GM23248 (cell line): ENCODE measurements around the gene SLC12A3. TPM values are rescaled to one million over a fixed set of nuclear protein-coding genes. Genes with fewer than 3 reads are reported as not detected.

Source experiments
- DNase-seq: peaks from one replicate; pipeline ENCODE4 v3.0.0-alpha.2; 2015
- H2AFZ ChIP-seq: fragments of 200-600 bp; sonication (generic); 2 replicates; pipeline ENCODE4 v1.6.1; 2016; ENCODE audit warnings: antibody characterized with exemption
- H3F3A ChIP-seq: fragments of 200-600 bp; sonication (generic); 2 replicates; pipeline ENCODE4 v1.6.1; 2016; ENCODE audit warnings: mild to moderate bottlenecking, antibody characterized with exemption, mixed run types; ENCODE audit not compliant: insufficient read depth
- H3K27ac ChIP-seq: fragments of 200-600 bp; sonication (generic); 2 replicates; pipeline ENCODE4 v1.5.1; 2016; ENCODE audit warnings: mild to moderate bottlenecking
- H3K27me3 ChIP-seq: fragments of 200-600 bp; sonication (generic); replicated peaks from 2 replicates; pipeline ENCODE4 v1.6.1; 2016; ENCODE audit warnings: mild to moderate bottlenecking; ENCODE audit not compliant: insufficient read depth
- H3K36me3 ChIP-seq: fragments of 200-600 bp; sonication (generic); 2 replicates; pipeline ENCODE4 v1.6.1; 2016; ENCODE audit warnings: low read depth, mild to moderate bottlenecking
- H3K4me1 ChIP-seq: fragments of 200-600 bp; sonication (generic); 2 replicates; pipeline ENCODE4 v1.6.1; 2016; ENCODE audit warnings: mild to moderate bottlenecking; ENCODE audit not compliant: insufficient read depth
- H3K4me2 ChIP-seq: fragments of 200-600 bp; sonication (generic); one replicate; pipeline ENCODE4 v1.6.1; 2016; ENCODE audit warnings: mild to moderate bottlenecking; ENCODE audit not compliant: unreplicated experiment
- H3K4me3 ChIP-seq: fragments of 200-600 bp; sonication (generic); 2 replicates; pipeline ENCODE4 v1.5.1; 2016; ENCODE audit warnings: mild to moderate bottlenecking
- H3K79me2 ChIP-seq: fragments of 200-600 bp; sonication (generic); 2 replicates; pipeline ENCODE4 v1.6.1; 2016; ENCODE audit warnings: mild to moderate bottlenecking; ENCODE audit not compliant: insufficient read depth
- H3K9ac ChIP-seq: fragments of 200-600 bp; sonication (generic); 2 replicates; pipeline ENCODE4 v1.6.1; 2016; ENCODE audit warnings: mild to moderate bottlenecking
- H3K9me2 ChIP-seq: fragments of 200-600 bp; sonication (generic); 2 replicates; pipeline ENCODE4 v1.6.1; 2016; ENCODE audit warnings: mixed run types, mild to moderate bottlenecking, moderate library complexity; ENCODE audit not compliant: insufficient read depth
- H3K9me3 ChIP-seq: fragments of 200-600 bp; sonication (generic); one replicate; pipeline ENCODE4 v1.6.1; 2017; ENCODE audit warnings: low read depth
- H4K20me1 ChIP-seq: fragments of 200-600 bp; sonication (generic); 2 replicates; pipeline ENCODE4 v1.6.0; 2016; ENCODE audit not compliant: insufficient read depth
- EZH2 ChIP-seq: fragments of 200-600 bp; sonication (generic); IDR thresholded peaks from 2 replicates; pipeline ENCODE4 v1.6.1; 2018; ENCODE audit warnings: antibody characterized with exemption, mild to moderate bottlenecking; ENCODE audit not compliant: insufficient read depth, poor library complexity, severe bottlenecking
- EZH2phosphoT487 ChIP-seq: fragments of 200-600 bp; sonication (generic); IDR thresholded peaks from 2 replicates; pipeline ENCODE4 v1.6.1; 2018; ENCODE audit warnings: antibody characterized with exemption, moderate library complexity, mild to moderate bottlenecking, low read depth; ENCODE audit not compliant: insufficient read depth
- WGBS, 2 experiments: methylation state at CpG; one replicate each; pipeline ENCODE4 v1.1.6; 2015 to 2017; ENCODE audit warnings: low lambda C conversion rate in 2 of 2, low coverage in 1 of 2; ENCODE audit errors: missing lambda C conversion rate in 2 of 2; 5-methylcytosine and 5-hydroxymethylcytosine counted together
- in situ Hi-C: fragments of 300-500 bp; cut with MboI; formaldehyde crosslinking; loops from 2 replicates; pipeline ENCODE4 v1.15.0; 2020
- polyA plus RNA-seq: library from polyadenylated mRNA; unstranded; fragments of >200 nt; fragmentation: Nextera tagmentation; extraction: Ambion mirVana; gene quantifications from 2 replicates; pipeline ENCODE4 v1.2.1, GENCODE V29; 2016
- total RNA-seq: library from RNA; depleted of rRNA; stranded (reverse); fragments of >200 nt; shearing (Covaris generic); gene quantifications from 2 replicates; pipeline ENCODE4 v1.2.3, GENCODE V29; 2014

The SLC12A3 gene
- total and polyA plus RNA-seq, 2 experiments from 2014 or later, result not detected

GRCh38 chr16:56894331-56894917 is 29.4 kb downstream of the SLC12A3 start:
- DNase-seq, result no peak
- H3K9me3 ChIP-seq, result no peaks in the 10 kb centered on the region
- no peaks in the 10 kb centered on the region for H3K27me3 ChIP-seq
- H3K4me1 ChIP-seq, result no peaks in the 10 kb centered on the region
- no peak overlapping the region for H3K4me2 ChIP-seq
- no peaks in the 10 kb centered on the region for H3K79me2 ChIP-seq
- H3K9ac ChIP-seq, result no peak overlapping the region
- no peaks in the 10 kb centered on the region for H3F3A ChIP-seq
- H3K9me2 ChIP-seq, result no peaks in the 10 kb centered on the region
- H3K27ac ChIP-seq, result no peak overlapping the region
- TF ChIP-seq EZH2phosphoT487, result no peak
- no peak for TF ChIP-seq EZH2
- in situ Hi-C loops, result no loop called here
- no peaks in the 10 kb centered on the region for H4K20me1 ChIP-seq
- no peak overlapping the region for H2AFZ ChIP-seq
- no peaks in the 10 kb centered on the region for H3K36me3 ChIP-seq
- no peak overlapping the region for H3K4me3 ChIP-seq
- 76 to 79% methylated on average over 12 of the region's 12 CpGs for WGBS, 2 experiments

DNA sequence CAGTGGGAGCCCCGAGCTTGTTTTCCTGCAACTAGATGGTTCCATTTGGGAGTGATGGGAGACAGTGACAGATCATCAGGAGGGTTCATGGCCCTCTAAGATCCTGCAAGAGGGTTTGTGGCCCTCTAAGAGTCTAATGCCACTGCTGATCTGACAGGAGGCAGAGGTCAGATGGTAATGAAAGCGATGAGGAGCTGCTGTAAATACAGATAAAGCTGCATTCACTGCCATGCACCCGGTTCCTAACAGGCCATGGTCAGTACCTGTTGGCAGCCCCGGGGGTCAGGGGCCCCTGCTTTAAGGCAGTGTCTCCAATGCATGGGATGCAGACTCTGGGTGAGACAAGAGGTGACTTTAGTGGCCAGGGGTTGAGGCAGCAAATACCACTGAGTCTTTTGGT is 30.8 kb downstream of the SLC12A3 start:
- in situ Hi-C loops, result no loop called here
- 54 to 56% methylated on average over 4 of the region's 4 CpGs for WGBS, 2 experiments
- Histone ChIP-seq H3K9me3 (no peaks in the 10 kb centered on the region), H4K20me1 (no peaks in the 10 kb centered on the region), H3K27ac (no peak overlapping the region), H3F3A (no peaks in the 10 kb centered on the region), H3K4me2 (no peak overlapping the region), H2AFZ (no peak overlapping the region), H3K27me3 (no peaks in the 10 kb centered on the region), H3K79me2 (no peaks in the 10 kb centered on the region), H3K9me2 (no peaks in the 10 kb centered on the region), H3K9ac (no peak overlapping the region), H3K36me3 (no peaks in the 10 kb centered on the region), H3K4me1 (no peaks in the 10 kb centered on the region), H3K4me3 (no peak overlapping the region)
- no peak for DNase-seq
- no peak for TF ChIP-seq EZH2
- no peak for TF ChIP-seq EZH2phosphoT487

DNA sequence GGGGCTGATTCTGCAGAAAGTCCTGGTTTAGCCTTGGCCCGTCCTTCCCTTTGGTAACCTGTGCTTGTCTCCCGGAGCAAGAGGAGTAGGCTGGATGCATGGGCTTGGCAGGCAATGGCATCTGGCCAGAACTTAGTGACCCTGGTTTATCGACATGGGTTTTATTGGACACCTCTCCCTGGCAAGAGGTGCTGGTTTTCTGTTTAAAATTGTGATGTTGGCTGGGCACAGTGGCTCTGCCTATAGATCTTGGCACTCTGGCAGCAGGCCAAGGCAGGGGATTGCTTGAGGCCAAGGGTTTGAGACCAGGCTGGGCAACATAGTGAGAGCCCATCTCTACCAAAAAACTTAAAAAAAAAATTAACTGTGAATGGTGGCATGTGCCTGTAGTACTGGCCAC is 31.2 kb downstream of the SLC12A3 start:
- no peak overlapping the region for H3K9ac ChIP-seq
- H3K4me3 ChIP-seq, result no peak overlapping the region
- no peaks in the 10 kb centered on the region for H3F3A ChIP-seq
- no peaks in the 10 kb centered on the region for H3K27me3 ChIP-seq
- in situ Hi-C loops, result no loop called here
- no peaks in the 10 kb centered on the region for H3K4me1 ChIP-seq
- 69 to 88% methylated on average over 3 of the region's 3 CpGs for WGBS, 2 experiments
- no peaks in the 10 kb centered on the region for H3K79me2 ChIP-seq
- DNase-seq, result no peak
- H3K4me2 ChIP-seq, result no peak overlapping the region
- no peaks in the 10 kb centered on the region for H3K9me2 ChIP-seq
- TF ChIP-seq EZH2phosphoT487 (no peak), EZH2 (no peak)
- H3K9me3 ChIP-seq, result no peaks in the 10 kb centered on the region
- H2AFZ ChIP-seq, result no peak overlapping the region
- no peaks in the 10 kb centered on the region for H4K20me1 ChIP-seq
- H3K36me3 ChIP-seq, result no peaks in the 10 kb centered on the region
- no peak overlapping the region for H3K27ac ChIP-seq

- no peak for TF ChIP-seq EZH2
- no peak for TF ChIP-seq EZH2phosphoT487
- H3K4me1 ChIP-seq, result no peaks in the 10 kb centered on the region
- no peak overlapping the region for H3K4me3 ChIP-seq
- no peaks in the 10 kb centered on the region for H3K27me3 ChIP-seq
- no peaks in the 10 kb centered on the region for H3K79me2 ChIP-seq
- H3K9me3 ChIP-seq, result no peaks in the 10 kb centered on the region
- no peaks in the 10 kb centered on the region for H3K36me3 ChIP-seq
- H4K20me1 ChIP-seq, result no peaks in the 10 kb centered on the region
- no peaks in the 10 kb centered on the region for H3K9me2 ChIP-seq
- no peak for DNase-seq
- no peak overlapping the region for H3K27ac ChIP-seq
- no peak overlapping the region for H3K4me2 ChIP-seq
- no peaks in the 10 kb centered on the region for H3F3A ChIP-seq
- H2AFZ ChIP-seq, result no peak overlapping the region
- no peak overlapping the region for H3K9ac ChIP-seq
- 67 to 74% methylated on average over 8 of the region's 8 CpGs for WGBS, 2 experiments
- in situ Hi-C loops, result no loop called here
Measured at GRCh38 chr16:56897026-56897799, 32.2 kb downstream of the SLC12A3 start.
